ENCODE data around the gene DNAJC15. TPM values are rescaled to one million over a fixed set of nuclear protein-coding genes. Genes with fewer than 3 reads are reported as not detected.

Gene DNAJC15
- total RNA-seq, 1 experiment from 2014 or later, result 12.5 TPM

DNA sequence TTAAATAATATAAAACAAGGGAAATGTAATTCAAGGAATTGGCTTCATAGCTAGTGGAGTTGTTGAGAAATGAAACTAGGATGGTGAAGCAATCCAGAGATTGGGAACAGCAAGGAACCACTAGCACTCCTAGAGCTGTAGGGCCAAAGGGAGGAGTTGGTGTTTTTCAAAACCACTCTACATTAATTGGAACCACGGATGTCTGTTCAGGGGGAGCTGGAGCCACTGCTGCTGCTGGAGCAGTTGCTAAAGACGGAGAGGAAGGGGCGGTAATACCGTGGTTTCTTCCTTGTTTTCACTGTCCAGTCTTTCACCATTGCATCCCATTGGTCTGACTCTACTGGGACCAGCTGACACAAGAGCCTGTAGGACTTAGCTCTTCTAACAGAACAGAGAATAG is 8.5 kb downstream of the DNAJC15 start:
- H3K27ac ChIP-seq (ENCODE audit: low read length), result no peak overlapping the region
- no peaks in the 10 kb centered on the region for H4K20me1 ChIP-seq (ENCODE audit: low read length)
- H3K4me2 ChIP-seq (ENCODE audit: low read length), result no peak overlapping the region
- no peaks in the 10 kb centered on the region for H3K9me3 ChIP-seq (ENCODE audit: low read length)
- ChIA-PET POLR2A (ENCODE audit: unreplicated experiment) (no interaction called here), CTCF (no interaction called here)
- H3K27me3 ChIP-seq (ENCODE audit: low read length), result no peaks in the 10 kb centered on the region
- intact Hi-C loops (cut with micrococcal nuclease), result no loop called here
- no peaks in the 10 kb centered on the region for H3K36me3 ChIP-seq (ENCODE audit: low read depth, low read length)
- TF ChIP-seq EZH2 (IDR thresholded peaks at IDR 0.05; ENCODE audit: low read length, unreplicated experiment) (no peak), EZH2phosphoT487 (IDR thresholded peaks at IDR 0.05; ENCODE audit: borderline replicate concordance, low read length) (no peak)
- TF ChIP-seq, protein P1, sequence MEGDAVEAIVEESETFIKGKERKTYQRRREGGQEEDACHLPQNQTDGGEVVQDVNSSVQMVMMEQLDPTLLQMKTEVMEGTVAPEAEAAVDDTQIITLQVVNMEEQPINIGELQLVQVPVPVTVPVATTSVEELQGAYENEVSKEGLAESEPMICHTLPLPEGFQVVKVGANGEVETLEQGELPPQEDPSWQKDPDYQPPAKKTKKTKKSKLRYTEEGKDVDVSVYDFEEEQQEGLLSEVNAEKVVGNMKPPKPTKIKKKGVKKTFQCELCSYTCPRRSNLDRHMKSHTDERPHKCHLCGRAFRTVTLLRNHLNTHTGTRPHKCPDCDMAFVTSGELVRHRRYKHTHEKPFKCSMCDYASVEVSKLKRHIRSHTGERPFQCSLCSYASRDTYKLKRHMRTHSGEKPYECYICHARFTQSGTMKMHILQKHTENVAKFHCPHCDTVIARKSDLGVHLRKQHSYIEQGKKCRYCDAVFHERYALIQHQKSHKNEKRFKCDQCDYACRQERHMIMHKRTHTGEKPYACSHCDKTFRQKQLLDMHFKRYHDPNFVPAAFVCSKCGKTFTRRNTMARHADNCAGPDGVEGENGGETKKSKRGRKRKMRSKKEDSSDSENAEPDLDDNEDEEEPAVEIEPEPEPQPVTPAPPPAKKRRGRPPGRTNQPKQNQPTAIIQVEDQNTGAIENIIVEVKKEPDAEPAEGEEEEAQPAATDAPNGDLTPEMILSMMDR (conservative IDR thresholded peaks at IDR 0.05; ENCODE audit: low read depth, low read length), result no peak
- no peak overlapping the region for H3K9ac ChIP-seq (ENCODE audit: low read length)
- H3K79me2 ChIP-seq (ENCODE audit: low read length), result no peaks in the 10 kb centered on the region; the same call in 1 of the 2 replicates
- H3K4me3 ChIP-seq (ENCODE audit: low read length), result no peak overlapping the region
- ATAC-seq (no peak), DNase-seq (no peak)
- no TSS peak for BruUV-seq (replicated peaks)
- no peaks in the 10 kb centered on the region for H3K9me2 ChIP-seq (replicated peaks; ENCODE audit: low read length)
- H3F3A ChIP-seq (ENCODE audit: low read length, unreplicated experiment), result no peaks in the 10 kb centered on the region
- H2AFZ ChIP-seq (ENCODE audit: low read length), result no peak overlapping the region
- H3K4me1 ChIP-seq (ENCODE audit: insufficient read depth, low read length), result no peaks in the 10 kb centered on the region

DNA sequence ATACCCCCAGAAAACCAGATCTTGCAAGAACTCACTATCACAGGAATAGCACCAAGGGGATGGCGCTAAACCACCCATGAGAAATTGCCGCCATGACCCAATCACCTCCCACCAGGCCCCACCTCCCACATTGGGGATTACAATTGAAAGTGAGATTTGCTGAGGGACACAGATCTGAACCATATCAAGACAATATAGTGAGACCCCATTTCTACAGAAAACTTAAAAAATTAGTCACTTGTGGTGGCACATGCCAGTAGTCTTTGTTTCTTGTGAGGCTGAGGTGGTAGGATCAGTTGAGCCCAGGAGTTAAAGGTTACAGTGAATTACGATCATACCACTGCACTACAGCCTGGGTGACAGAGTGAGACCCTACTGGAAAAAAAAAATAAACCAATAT is 9.7 kb downstream of the DNAJC15 start:
- intact Hi-C loops (cut with micrococcal nuclease), result no loop called here
- Histone ChIP-seq H3K4me1 (ENCODE audit: insufficient read depth, low read length) (no peaks in the 10 kb centered on the region), H3K36me3 (ENCODE audit: low read depth, low read length) (no peaks in the 10 kb centered on the region), H3K27ac (ENCODE audit: low read length) (no peak overlapping the region), H3K79me2 (ENCODE audit: low read length) (no peaks in the 10 kb centered on the region; the same call in 1 of the 2 replicates), H3F3A (ENCODE audit: low read length, unreplicated experiment) (no peaks in the 10 kb centered on the region), H3K9me3 (ENCODE audit: low read length) (no peaks in the 10 kb centered on the region), H3K9me2 (replicated peaks; ENCODE audit: low read length) (no peaks in the 10 kb centered on the region), H2AFZ (ENCODE audit: low read length) (no peak overlapping the region), H3K9ac (ENCODE audit: low read length) (no peak overlapping the region), H3K4me2 (ENCODE audit: low read length) (no peak overlapping the region), H3K27me3 (ENCODE audit: low read length) (no peaks in the 10 kb centered on the region), H4K20me1 (ENCODE audit: low read length) (no peaks in the 10 kb centered on the region), H3K4me3 (ENCODE audit: low read length) (no peak overlapping the region)
- ATAC-seq (no peak), DNase-seq (no peak)
- BruUV-seq (replicated peaks), result no TSS peak
- TF ChIP-seq EZH2phosphoT487 (IDR thresholded peaks at IDR 0.05; ENCODE audit: borderline replicate concordance, low read length) (no peak), EZH2 (IDR thresholded peaks at IDR 0.05; ENCODE audit: low read length, unreplicated experiment) (no peak)
- TF ChIP-seq, protein P1 (conservative IDR thresholded peaks at IDR 0.05; ENCODE audit: low read depth, low read length), result no peak
- ChIA-PET CTCF (no interaction called here), POLR2A (ENCODE audit: unreplicated experiment) (no interaction called here)

DNA sequence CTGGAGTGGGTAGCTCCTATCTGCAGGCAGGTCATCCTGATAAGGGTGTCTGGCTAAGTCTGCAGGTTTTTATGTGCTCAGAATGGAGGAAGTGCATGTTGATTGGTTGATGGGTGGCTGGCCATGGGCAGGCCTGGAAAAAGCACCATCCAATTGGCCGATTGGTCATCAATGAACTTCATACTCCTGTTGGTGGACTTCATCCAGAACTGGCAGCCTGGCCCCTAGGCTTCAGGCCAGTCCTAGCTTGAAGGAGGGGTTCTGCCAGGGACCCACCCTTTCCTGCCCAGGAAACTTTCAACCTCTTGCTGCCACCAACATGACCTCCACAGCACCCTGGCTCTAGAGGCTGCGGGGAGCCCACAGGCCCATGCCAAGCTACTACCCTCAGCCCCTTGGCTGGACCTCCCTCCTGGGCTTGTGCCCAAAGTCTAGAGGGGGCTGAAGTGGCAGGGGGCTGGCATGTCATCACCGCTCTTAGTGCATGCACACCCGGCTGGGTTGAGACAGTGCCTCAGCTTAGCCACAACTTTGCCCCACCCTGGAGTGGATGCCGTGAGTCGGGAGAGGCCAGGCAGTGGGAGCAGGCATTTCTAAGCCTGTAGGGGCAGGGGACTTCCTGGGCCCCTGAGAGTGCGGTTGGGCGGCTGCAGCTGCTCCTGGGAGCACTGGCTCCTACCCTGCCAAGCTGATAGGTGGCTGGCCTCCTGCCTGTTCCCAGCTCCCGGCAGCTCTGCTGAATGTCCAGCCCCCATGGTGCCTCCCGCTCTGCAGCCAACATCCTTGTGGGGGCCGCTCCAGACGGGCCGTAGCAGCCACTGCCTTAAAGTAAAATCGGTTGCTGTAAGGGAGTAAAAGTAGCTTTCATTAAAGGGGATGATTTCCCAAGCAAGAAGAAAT is 13.2 kb downstream of the DNAJC15 start:
- no peak overlapping the region for H3K4me2 ChIP-seq (ENCODE audit: low read length)
- TF ChIP-seq EZH2phosphoT487 (IDR thresholded peaks at IDR 0.05; ENCODE audit: borderline replicate concordance, low read length) (no peak), EZH2 (IDR thresholded peaks at IDR 0.05; ENCODE audit: low read length, unreplicated experiment) (no peak)
- TF ChIP-seq, protein P1 (conservative IDR thresholded peaks at IDR 0.05; ENCODE audit: low read depth, low read length), result no peak
- DNase-seq (no peak), ATAC-seq (no peak)
- H3K27ac ChIP-seq (ENCODE audit: low read length), result no peak overlapping the region
- no peaks in the 10 kb centered on the region for H3K4me1 ChIP-seq (ENCODE audit: insufficient read depth, low read length)
- no peaks in the 10 kb centered on the region for H3K27me3 ChIP-seq (ENCODE audit: low read length)
- intact Hi-C loops (cut with micrococcal nuclease), result no loop called here
- POLR2A ChIA-PET (ENCODE audit: unreplicated experiment), result no interaction called here
- CTCF ChIA-PET, result no interaction called here
- no peaks in the 10 kb centered on the region for H4K20me1 ChIP-seq (ENCODE audit: low read length)
- H3K9ac ChIP-seq (ENCODE audit: low read length), result no peak overlapping the region
- H3K9me3 ChIP-seq (ENCODE audit: low read length), result no peaks in the 10 kb centered on the region
- no peak overlapping the region for H3K4me3 ChIP-seq (ENCODE audit: low read length)
- H3K79me2 ChIP-seq (ENCODE audit: low read length), result no peaks in the 10 kb centered on the region
- no peaks in the 10 kb centered on the region for H3K9me2 ChIP-seq (replicated peaks; ENCODE audit: low read length)
- no peaks in the 10 kb centered on the region for H3F3A ChIP-seq (ENCODE audit: low read length, unreplicated experiment)
- BruUV-seq (replicated peaks), result no TSS peak
- no peaks in the 10 kb centered on the region for H3K36me3 ChIP-seq (ENCODE audit: low read depth, low read length)
- no peak overlapping the region for H2AFZ ChIP-seq (ENCODE audit: low read length)
